ENCODE measurements around the gene PTTG1IP2. TPM values are rescaled to one million over a fixed set of nuclear protein-coding genes. Genes with fewer than 3 reads are reported as not detected.

Gene PTTG1IP2
- total RNA-seq, 4 donors from 2014 or later: not detected

DNA sequence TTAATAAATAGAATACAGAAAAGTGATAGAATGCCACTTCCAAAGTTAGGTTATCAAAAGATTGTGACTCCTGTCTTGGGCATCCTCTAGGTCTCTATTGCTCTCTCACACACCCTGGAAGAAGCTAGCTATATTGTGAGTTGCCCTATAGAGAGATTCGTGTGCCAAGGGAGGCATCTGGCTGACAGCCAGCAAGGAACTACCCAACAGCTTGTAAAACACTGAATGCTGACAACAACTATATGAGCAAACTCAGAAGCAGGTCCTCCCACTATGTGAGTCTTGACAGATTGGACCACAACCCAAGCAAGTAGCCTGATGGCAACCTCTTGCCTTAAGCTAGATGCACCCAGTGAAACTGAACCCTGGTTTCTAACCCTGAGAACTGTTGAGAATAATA, 71.0 kb downstream of the PTTG1IP2 start:
- no peak overlapping the region for H3K27ac ChIP-seq
- in situ Hi-C loops (cut with MboI; ENCODE audit: low pct_ligation_motif_present in 1 of 4, low pct_unique_long_range_greater_than_20kb in 1 of 4, low sequenced_read_pairs in 3 of 4): no loop called here
- H3K4me1 ChIP-seq: no peaks in the 10 kb centered on the region
- intact Hi-C loops (cut with DNase I; ENCODE audit: low total_unique reads): no loop called here
- no peaks in the 10 kb centered on the region for H3K27me3 ChIP-seq
- 33% methylated on average over 1 of the region's 1 CpG; no CpG with 5 or more reads in 1 of the 2 donors for WGBS, 2 donors (ENCODE audit: low coverage in 1 of 2)
- no peaks in the 10 kb centered on the region for H3K36me3 ChIP-seq
- H3K9me3 ChIP-seq: no peaks in the 10 kb centered on the region
- peak; percentile 56 for DNase-seq
- no peak overlapping the region for H3K4me3 ChIP-seq
- no peak for TF ChIP-seq POLR2A (IDR thresholded peaks at IDR 0.05)
- TF ChIP-seq EP300 (IDR thresholded peaks at IDR 0.05; ENCODE audit: low read depth): no peak

DNA sequence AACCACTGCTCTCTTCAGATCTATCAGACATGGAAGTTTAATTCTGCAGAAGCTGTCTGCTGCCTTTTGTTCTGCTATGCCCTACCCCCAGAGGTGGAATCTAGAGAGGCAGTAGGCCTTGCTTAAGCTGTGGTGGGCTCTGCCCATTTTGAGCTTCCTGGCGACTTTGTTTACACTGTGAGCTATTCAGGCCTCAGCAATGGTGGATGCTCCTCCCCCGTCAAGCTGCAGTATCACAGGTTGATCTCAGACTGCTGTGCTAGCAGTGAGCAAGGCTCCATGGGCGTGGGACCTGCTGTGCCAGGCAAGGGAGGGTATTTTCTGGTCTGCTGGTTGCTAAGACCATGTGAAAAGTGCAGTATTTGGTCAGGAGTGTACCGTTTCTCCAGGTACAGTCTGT, 81.6 kb downstream of the PTTG1IP2 start:
- 60 to 68% methylated on average over 1 to 4 of the region's 4 CpGs for WGBS, 2 donors (ENCODE audit: low coverage in 1 of 2)
- no peaks in the 10 kb centered on the region for H3K9me3 ChIP-seq
- intact Hi-C loops (cut with DNase I; ENCODE audit: low total_unique reads) (no loop called here), in situ Hi-C loops (cut with MboI; ENCODE audit: low pct_ligation_motif_present in 1 of 4, low pct_unique_long_range_greater_than_20kb in 1 of 4, low sequenced_read_pairs in 3 of 4) (no loop called here)
- H3K36me3 ChIP-seq: no peaks in the 10 kb centered on the region
- H3K27ac ChIP-seq: no peak overlapping the region
- no peaks in the 10 kb centered on the region for H3K4me1 ChIP-seq
- no peaks in the 10 kb centered on the region for H3K27me3 ChIP-seq
- no peak for TF ChIP-seq POLR2AphosphoS5 (IDR thresholded peaks at IDR 0.05)
- TF ChIP-seq, protein P1, sequence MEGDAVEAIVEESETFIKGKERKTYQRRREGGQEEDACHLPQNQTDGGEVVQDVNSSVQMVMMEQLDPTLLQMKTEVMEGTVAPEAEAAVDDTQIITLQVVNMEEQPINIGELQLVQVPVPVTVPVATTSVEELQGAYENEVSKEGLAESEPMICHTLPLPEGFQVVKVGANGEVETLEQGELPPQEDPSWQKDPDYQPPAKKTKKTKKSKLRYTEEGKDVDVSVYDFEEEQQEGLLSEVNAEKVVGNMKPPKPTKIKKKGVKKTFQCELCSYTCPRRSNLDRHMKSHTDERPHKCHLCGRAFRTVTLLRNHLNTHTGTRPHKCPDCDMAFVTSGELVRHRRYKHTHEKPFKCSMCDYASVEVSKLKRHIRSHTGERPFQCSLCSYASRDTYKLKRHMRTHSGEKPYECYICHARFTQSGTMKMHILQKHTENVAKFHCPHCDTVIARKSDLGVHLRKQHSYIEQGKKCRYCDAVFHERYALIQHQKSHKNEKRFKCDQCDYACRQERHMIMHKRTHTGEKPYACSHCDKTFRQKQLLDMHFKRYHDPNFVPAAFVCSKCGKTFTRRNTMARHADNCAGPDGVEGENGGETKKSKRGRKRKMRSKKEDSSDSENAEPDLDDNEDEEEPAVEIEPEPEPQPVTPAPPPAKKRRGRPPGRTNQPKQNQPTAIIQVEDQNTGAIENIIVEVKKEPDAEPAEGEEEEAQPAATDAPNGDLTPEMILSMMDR (IDR thresholded peaks at IDR 0.05): no peak
- no peak for DNase-seq
- H3K4me3 ChIP-seq: no peak overlapping the region

DNA sequence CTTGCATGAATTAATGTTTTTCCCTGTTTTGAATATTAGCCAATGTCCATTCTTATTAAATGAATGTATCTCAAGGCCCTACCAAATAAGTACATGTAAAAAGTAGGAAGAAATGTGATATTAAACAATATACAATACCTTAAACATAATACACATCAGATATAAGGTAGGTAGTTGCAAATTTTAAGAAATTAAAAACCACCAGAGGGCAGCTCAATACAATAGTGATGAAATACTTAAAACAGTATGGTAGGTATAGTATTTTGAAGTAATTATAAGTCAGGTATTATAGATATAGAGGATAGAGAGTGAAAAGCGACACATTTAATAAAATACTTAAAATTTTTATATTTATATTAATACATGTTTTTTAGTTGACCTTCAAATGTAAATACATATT, 83.1 kb downstream of the PTTG1IP2 start:
- Histone ChIP-seq H3K4me3 (no peak overlapping the region), H3K4me1 (no peaks in the 10 kb centered on the region), H3K27me3 (no peaks in the 10 kb centered on the region), H3K9me3 (no peaks in the 10 kb centered on the region), H3K27ac (no peak overlapping the region), H3K36me3 (no peaks in the 10 kb centered on the region)
- in situ Hi-C loops (cut with MboI; ENCODE audit: low pct_ligation_motif_present in 1 of 4, low pct_unique_long_range_greater_than_20kb in 1 of 4, low sequenced_read_pairs in 3 of 4): no loop called here
- no peak for TF ChIP-seq EP300 (IDR thresholded peaks at IDR 0.05; ENCODE audit: low read depth)
- TF ChIP-seq, protein P1 (IDR thresholded peaks at IDR 0.05): peak in 2 of 5 experiments; percentile 8 to 14
- no peak for DNase-seq
- 71 to 80% methylated on average over 1 of the region's 1 CpG for WGBS, 2 donors (ENCODE audit: low coverage in 1 of 2)
- intact Hi-C loops (cut with DNase I; ENCODE audit: low total_unique reads): no loop called here

DNA sequence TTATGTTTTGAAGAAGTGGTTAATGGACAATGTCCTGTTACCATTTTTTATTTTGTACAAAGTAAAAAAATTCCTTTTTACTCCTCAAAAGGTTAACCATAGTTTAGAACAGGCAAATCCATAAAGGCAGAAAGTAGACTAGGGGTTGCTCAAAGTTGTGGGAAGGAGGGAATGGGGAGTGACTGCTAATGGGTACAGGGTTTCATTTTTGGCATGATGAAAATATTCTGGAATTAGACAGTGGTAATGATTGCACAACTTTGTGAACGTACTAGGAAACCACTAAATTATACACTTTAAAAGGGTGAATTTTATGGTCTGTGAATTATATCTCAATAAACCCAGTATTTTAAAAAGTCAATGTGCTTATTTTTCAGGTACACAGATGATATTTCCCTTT, 91.3 kb downstream of the PTTG1IP2 start:
- Histone ChIP-seq H3K4me1 (no peaks in the 10 kb centered on the region), H3K27me3 (no peaks in the 10 kb centered on the region), H3K27ac (no peak overlapping the region), H3K9me3 (no peaks in the 10 kb centered on the region), H3K36me3 (no peaks in the 10 kb centered on the region), H3K4me3 (no peak overlapping the region)
- intact Hi-C loops (cut with DNase I; ENCODE audit: low total_unique reads): no loop called here
- in situ Hi-C loops (cut with MboI; ENCODE audit: low pct_ligation_motif_present in 1 of 4, low pct_unique_long_range_greater_than_20kb in 1 of 4, low sequenced_read_pairs in 3 of 4): no loop called here
- no peak for DNase-seq
- 0 to 15% methylated on average over 1 of the region's 1 CpG for WGBS, 2 donors (ENCODE audit: low coverage in 1 of 2)
- TF ChIP-seq POLR2AphosphoS5 (IDR thresholded peaks at IDR 0.05): no peak
- TF ChIP-seq EP300 (IDR thresholded peaks at IDR 0.05; ENCODE audit: low read depth): no peak
- TF ChIP-seq, protein P1 (IDR thresholded peaks at IDR 0.05): no peak
- no peak for TF ChIP-seq POLR2A (IDR thresholded peaks at IDR 0.05)

Other genes starting within 250 kb of the PTTG1IP2 start
- gene CFAP69, start 224.5 kb upstream of the PTTG1IP2 start, total RNA-seq: 1 to 10 TPM; 1.4 to 6.8 (median 4.5) TPM
- not detected for gene FAM237B, start 148.3 kb upstream of the PTTG1IP2 start, total RNA-seq
- 10 to 100 TPM in 3 of 4 donors, 1 to 10 TPM in 1; 1.5 to 71.0 (median 19.6) TPM for gene GTPBP10, start 122.9 kb upstream of the PTTG1IP2 start, total RNA-seq
- 10 to 100 TPM in 3 of 4 donors, 1 to 10 TPM in 1; 4.2 to 42.2 (median 33.6) TPM for gene CLDN12, start 66.2 kb upstream of the PTTG1IP2 start, total RNA-seq
- gene CDK14, start 126.7 kb downstream of the PTTG1IP2 start, total RNA-seq: 10 to 100 TPM in 1 of 4 donors, 1 to 10 TPM in 2, under 1 TPM in 1; 0.40 to 15.4 (median 4.8) TPM